Ascending aorta (tissue), 2 donors: Measurements from ENCODE around the gene NUMBL. TPM values are rescaled to one million over a fixed set of nuclear protein-coding genes. Genes with fewer than 3 reads are reported as not detected.

Experiments used
- DNase-seq, 2 donors: peaks; one replicate each; pipeline ENCODE4 v3.0.0-alpha.2; 2019; ENCODE audit warnings: low spot score in 2 of 2
- H3K27ac ChIP-seq, 2 donors: fragments of 200-600 bp; sonication (generic); one replicate each; pipeline ENCODE4 v1.5.1; 2016 to 2017; ENCODE audit warnings: mild to moderate bottlenecking in 1 of 2
- H3K27me3 ChIP-seq: fragments of 200-600 bp; sonication (generic); one replicate; pipeline ENCODE4 v1.5.1; 2017
- H3K36me3 ChIP-seq, 2 donors: fragments of 200-600 bp; sonication (generic); one replicate each; pipeline ENCODE4 v1.5.1; 2016
- H3K4me1 ChIP-seq, 2 donors: fragments of 200-600 bp; sonication (generic); one replicate each; pipeline ENCODE4 v1.5.1; 2016 to 2017; ENCODE audit warnings: mild to moderate bottlenecking in 1 of 2
- H3K4me3 ChIP-seq, 2 donors: fragments of 200-600 bp; sonication (generic); one replicate each; pipeline ENCODE4 v1.5.1; 2016 to 2017; ENCODE audit warnings: mild to moderate bottlenecking in 1 of 2
- H3K9me3 ChIP-seq, 2 donors: fragments of 200-600 bp; sonication (generic); one replicate each; pipeline ENCODE4 v1.5.1; 2016
- CTCF ChIP-seq, 3 experiments: fragments of 200-600 bp in 2 of 3; fragments of 450-650 bp in 1 of 3; sonication (generic) in 2 of 3; IDR thresholded peaks; one replicate each; pipeline ENCODE4 v1.5.1; 2016 to 2019; ENCODE audit warnings: antibody characterized with exemption in 3 of 3, mild to moderate bottlenecking in 1 of 3, moderate library complexity in 1 of 3
- intact Hi-C: fragments of 100-400 bp; cut with DNase I; formaldehyde crosslinking; loops from one replicate; pipeline ENCODE4 v1.15.1; 2023
- total RNA-seq: library from RNA; depleted of rRNA; stranded (reverse); fragments of >200 nt; gene quantifications from one replicate; pipeline ENCODE4 v1.1.0, GENCODE V29; 2016

Gene NUMBL
- total RNA-seq, 1 donor from 2014 or later, result 360 TPM

DNA sequence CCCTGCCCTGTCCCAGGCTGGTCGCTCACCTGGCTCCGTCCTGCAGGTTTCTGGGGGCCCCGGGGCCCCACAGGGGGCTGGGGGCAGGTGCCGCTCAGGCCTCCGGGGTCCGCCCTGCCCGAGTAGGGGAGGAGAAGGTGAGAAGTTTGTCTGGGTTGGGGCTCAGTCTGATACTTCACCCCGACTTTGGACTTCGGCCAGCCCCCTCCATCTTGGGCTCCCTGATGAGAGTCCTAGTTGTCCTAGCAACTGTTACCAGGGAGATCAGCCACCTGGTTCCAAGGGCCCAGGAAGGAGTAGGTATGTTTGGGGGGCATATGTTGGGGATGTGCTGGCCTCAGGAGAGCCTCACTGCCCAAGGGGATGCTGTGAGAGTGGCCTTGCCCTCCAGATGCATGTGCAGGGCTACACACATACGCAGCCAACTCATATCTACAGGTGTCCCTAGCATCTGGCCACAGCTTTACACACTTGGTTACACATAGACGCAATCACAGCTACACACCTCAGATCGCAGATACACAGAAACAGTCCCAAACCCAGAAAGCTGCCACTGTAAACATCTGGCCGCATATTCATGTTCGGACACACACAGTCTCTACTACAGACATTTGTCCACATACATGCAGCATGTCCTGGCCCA is 3.4 kb downstream of the NUMBL start:
- intact Hi-C loops, result no loop called here
- no peaks in the 10 kb centered on the region for H3K27me3 ChIP-seq
- H3K4me1 ChIP-seq, result peaks cover 6 to 24% of the 10 kb centered on the region in 2 donors
- H3K36me3 ChIP-seq, result peaks cover 40 to 49% of the 10 kb centered on the region in 2 donors
- H3K27ac ChIP-seq, result peak overlapping the region; percentile 81 to 93
- no peak overlapping the region for H3K4me3 ChIP-seq
- H3K9me3 ChIP-seq, result no peaks in the 10 kb centered on the region
- DNase-seq, result no peak
- TF ChIP-seq CTCF (IDR thresholded peaks at IDR 0.05), result no peak

- H3K27ac ChIP-seq, result no peak overlapping the region
- H3K4me1 ChIP-seq, result peaks cover 6 to 16% of the 10 kb centered on the region in 2 donors
- H3K4me3 ChIP-seq, result no peak overlapping the region
- TF ChIP-seq CTCF (IDR thresholded peaks at IDR 0.05), result no peak
- no peak for DNase-seq
- H3K9me3 ChIP-seq, result no peaks in the 10 kb centered on the region
- intact Hi-C loops, result no loop called here
- H3K27me3 ChIP-seq, result no peaks in the 10 kb centered on the region
- H3K36me3 ChIP-seq, result peaks cover 54 to 63% of the 10 kb centered on the region in 2 donors
Observed at GRCh38 chr19:40685563-40685962, 4.9 kb downstream of the NUMBL start.

- H3K27ac ChIP-seq, result no peak overlapping the region
- no peak for TF ChIP-seq CTCF (IDR thresholded peaks at IDR 0.05)
- intact Hi-C loops, result no loop called here
- peaks cover 6 to 16% of the 10 kb centered on the region in 2 donors for H3K4me1 ChIP-seq
- H3K27me3 ChIP-seq, result no peaks in the 10 kb centered on the region
- no peak overlapping the region for H3K4me3 ChIP-seq
- no peak for DNase-seq
- peaks cover 59 to 68% of the 10 kb centered on the region in 2 donors for H3K36me3 ChIP-seq
- no peaks in the 10 kb centered on the region for H3K9me3 ChIP-seq
Observed at GRCh38 chr19:40685016-40685526, 5.4 kb downstream of the NUMBL start.

DNA sequence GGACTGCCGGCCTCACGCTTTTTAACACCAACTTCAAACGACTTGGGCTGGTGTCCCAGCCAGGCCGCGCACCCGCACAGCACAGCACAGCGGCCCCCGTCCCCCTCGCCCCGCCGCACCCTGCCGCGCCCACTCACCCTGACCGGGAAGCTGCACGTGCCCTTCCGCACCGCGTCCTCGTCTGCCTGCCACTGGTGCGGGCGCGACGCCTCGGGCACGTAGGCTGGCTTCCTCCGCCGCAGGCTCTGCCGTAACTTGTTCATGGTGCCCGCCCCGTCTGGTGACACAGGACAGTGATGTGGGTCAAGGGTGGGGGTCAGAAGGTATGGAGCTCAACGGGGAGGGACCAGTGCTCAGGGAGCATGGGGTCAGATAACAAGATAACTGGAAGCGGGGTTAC is 6.2 kb downstream of the NUMBL start:
- intact Hi-C loops, result no loop called here
- peaks cover 67 to 76% of the 10 kb centered on the region in 2 donors for H3K36me3 ChIP-seq
- no peak overlapping the region for H3K27ac ChIP-seq
- H3K9me3 ChIP-seq, result no peaks in the 10 kb centered on the region
- no peak for DNase-seq
- H3K4me1 ChIP-seq, result peaks cover 6 to 16% of the 10 kb centered on the region in 2 donors
- no peaks in the 10 kb centered on the region for H3K27me3 ChIP-seq
- no peak for TF ChIP-seq CTCF (IDR thresholded peaks at IDR 0.05)
- H3K4me3 ChIP-seq, result no peak overlapping the region

DNA sequence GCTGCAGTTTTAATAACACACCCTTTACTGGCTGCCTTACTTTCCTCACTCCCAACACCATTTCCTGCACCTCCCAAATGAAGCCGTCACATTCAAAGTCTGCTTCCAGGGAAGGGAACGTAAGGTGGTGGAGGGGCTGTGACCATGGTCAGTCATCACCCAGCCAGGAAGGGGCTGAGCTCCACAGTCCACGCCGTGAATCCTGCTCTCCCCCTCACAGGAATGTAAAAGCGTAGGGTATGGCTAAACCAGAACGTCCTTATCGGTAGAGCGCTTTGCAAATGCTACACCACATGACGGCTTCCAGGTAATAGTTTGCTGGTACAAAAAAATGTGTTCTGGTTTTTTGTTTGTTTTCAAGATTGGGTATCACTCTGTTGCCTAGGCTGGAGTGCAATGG is 7.0 kb downstream of the NUMBL start:
- Histone ChIP-seq H3K9me3 (no peaks in the 10 kb centered on the region), H3K27me3 (no peaks in the 10 kb centered on the region), H3K4me3 (no peak overlapping the region), H3K36me3 (peaks cover 75 to 84% of the 10 kb centered on the region in 2 donors), H3K4me1 (peaks cover under 1 to 14% of the 10 kb centered on the region in 2 donors), H3K27ac (no peak overlapping the region)
- DNase-seq, result no peak
- intact Hi-C loops, result no loop called here
- no peak for TF ChIP-seq CTCF (IDR thresholded peaks at IDR 0.05)
